CD4-positive, alpha-beta T cell treated with Interleukin-15 for 1 hour (primary cell): ENCODE measurements around the gene MACROD1.
A peak's percentile ranks its signal among the peaks of the same experiment; 100 is the strongest.
"Not testable (repeated sequence)": the region's sequence is repeated elsewhere in the genome, so short reads cannot be mapped to it uniquely, and the experiment has no call there.

Source experiments
- DNase-seq: peaks from one replicate; pipeline ENCODE4 v3.0.0-alpha.2; 2020

MACROD1 gene

GRCh38 chr11:63986156-63986931, 179.6 kb downstream of the MACROD1 start, which contains the start of gene OTUB1:
TSS of gene OTUB1 (plus strand) at chr11:63986438. CDS start at chr11:63986457, 19 bp downstream.
- DNase-seq: peak; percentile 88

GRCh38 chr11:63985812-63986155, 180.1 kb downstream of the MACROD1 start:
- peak; percentile 70 for DNase-seq

DNA sequence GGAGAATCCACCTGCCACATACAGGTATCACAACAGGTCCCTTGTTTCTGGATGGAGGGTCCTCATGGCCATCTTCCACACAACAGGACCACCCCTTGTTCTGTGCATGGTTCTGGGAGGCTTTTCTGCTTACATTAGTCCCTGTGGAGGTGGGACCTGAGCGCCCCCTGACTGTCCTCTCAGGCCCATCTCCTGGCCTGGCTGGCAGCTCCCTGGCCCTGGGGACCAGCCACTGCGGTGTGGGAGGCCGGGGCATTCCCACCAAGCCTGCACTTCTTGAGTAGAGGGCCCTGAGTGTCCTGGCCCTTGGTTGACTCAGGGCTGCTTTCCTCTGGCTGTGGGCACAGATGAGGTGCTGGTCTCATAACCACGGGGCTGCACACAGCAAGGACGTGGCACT, 186.5 kb downstream of the MACROD1 start:
- DNase-seq: no peak

DNA sequence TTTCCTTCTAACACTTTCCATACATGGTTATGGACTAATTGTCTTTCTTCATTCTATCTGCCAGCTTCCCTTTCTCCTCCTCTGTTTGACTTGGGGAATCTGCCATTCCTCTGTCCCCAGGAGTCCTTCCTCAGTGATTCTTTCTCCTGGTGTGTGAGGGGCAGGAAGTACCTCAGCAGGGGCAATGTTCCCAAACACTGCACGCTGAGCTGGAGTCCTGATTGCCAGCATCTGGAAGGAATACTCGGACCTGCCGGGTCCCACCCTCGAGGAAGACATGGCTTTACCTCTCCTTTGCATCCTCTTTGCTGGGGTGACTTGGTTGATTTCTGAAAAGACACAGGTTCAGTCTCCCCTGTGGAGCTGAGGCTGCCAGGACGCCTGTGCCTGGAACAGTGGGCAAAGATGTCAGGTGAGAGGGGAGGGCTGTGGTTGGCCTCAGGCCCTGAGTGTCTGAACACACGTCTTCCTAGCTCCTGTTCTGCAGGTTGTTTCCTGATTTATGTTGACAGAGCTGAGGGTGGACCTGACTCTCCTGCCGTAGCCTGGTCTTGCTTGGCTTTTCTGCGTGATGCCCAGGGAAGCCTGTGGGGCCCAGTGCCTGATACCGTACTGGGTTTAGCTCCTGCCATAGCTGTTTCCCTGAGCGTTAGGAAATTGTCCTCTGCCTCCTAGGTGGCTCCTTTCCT, 187.2 kb downstream of the MACROD1 start:
- DNase-seq: no peak

GRCh38 chr11:63974259-63975143, 191.4 kb downstream of the MACROD1 start, which contains the start of gene COX8A:
TSS of gene COX8A (plus strand) at chr11:63974620. CDS start at chr11:63974681, 61 bp downstream.
- peak; percentile 98 for DNase-seq

DNA sequence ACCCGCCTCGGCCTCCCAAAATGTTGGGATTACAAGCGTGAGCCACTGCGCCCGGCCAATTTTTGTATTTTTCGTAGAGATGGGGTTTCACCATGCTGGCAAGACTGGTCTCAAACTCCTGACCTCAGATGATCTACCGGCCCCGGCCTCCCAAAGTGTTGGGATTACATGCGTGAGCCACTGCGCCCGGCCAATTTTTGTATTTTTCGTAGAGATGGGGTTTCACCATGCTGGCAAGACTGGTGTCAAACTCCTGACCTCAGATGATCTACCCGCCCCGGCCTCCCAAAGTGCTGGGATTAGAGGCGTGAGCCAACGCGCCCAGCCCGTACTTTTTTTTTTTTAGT, 192.0 kb downstream of the MACROD1 start:
- not testable (repeated sequence) for DNase-seq

DNA sequence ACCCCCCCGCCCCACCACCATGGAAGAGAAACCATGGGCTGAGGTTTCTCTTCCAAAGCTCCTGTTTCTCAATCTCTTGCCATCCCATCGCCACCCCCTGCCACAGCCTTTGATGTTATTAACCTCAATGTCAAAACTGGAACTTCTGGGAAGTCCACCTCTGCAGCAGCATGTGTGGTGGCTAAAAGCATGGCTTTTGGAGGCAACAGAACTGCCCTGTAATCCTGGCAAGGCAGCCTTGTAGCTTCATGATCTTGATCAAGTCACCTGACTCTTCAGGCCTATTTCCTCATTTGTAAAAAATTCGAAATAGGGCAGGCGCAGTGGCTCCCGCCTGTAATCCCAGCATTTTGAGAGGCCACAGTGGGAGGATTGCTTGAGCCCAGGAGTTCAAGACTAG, 195.0 kb downstream of the MACROD1 start:
- no peak for DNase-seq

DNA sequence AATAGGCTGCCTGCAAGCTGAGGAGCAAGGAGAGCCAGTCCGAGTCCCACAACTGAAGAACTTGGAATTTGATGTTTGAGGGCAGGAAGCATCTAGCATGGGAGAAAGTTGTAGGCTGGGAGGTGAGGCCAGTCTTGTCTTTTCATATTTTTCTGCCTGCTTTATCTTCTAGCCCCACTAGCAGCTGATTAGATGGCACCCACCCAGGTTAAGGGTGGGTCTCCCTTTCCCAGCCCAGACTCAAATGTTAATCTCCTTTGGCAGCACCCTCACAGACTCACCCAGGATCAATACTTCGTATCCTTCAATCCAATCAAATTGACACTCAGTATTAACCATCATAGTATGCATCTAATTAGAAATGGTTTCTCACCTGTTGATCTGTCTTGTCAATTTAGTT, 196.5 kb downstream of the MACROD1 start:
- DNase-seq: no peak

- DNase-seq: no peak
These were observed 199.5 kb downstream of the MACROD1 start for GRCh38 chr11:63966444-63966843.

- not testable (repeated sequence) for DNase-seq
These were observed 202.0 kb downstream of the MACROD1 start for GRCh38 chr11:63963895-63964294.

GRCh38 chr11:63961608-63962412, 204.1 kb downstream of the MACROD1 start:
- peak; percentile 46 for DNase-seq

GRCh38 chr11:63958008-63958407, 207.9 kb downstream of the MACROD1 start:
- no peak for DNase-seq

DNA sequence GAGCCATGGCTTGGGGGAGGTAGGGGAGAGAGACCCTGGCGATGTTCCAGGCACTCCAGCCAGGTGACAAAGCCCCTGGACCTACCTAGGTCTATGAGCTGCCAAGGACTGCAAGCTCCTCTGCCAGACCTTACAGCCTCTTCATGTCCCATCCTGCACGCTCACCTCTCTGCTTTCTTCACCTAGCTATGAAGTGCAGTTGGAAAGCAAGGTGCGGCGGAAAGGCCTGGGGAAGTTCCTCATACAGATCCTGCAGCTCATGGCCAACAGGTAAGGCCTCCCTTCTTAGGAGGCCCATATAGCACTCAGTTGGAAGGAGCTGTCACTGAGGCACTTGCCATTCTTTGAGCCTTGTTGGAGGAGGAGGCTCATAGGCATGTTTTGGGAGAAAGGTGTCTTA, 213.3 kb downstream of the MACROD1 start:
- no peak for DNase-seq

DNA sequence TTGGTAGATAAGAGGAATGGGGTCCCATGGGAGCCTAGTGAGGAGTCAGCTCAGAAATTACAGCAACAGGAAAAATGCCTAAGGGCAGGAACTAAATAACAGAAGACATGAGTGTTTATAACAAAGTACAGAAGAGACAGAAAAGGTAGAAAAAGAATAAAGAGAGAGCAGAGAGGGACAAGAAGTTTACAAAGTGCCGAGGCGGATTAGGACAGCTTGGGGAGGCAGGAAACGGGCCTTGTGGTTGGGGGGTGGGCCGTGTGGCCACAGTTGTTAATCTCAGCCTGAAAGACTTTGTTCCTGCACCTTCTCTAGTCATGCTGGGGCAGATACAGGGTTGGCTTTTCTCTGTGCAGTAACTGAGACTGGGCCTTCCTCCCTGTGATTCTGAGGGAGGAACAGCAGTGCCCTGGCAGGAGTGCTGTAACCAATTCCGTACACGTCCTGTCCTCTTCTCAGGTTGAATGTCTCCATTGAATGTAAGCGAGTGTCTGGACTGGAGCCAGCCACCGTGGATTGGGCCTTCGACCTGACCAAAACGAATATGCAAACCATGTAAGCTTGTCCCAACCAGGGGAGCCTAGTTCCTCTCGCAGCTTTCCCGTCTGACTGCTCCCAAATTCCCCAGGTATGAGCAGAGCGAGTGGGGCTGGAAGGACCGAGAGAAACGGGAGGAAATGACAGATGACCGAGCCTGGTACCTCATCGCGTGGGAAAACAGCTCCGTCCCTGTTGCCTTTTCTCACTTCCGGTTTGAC, 214.0 kb downstream of the MACROD1 start:
- peak; percentile 35 for DNase-seq
